ENCODE results near the gene UBE2F. TPM values are rescaled to one million over a fixed set of nuclear protein-coding genes. Genes with fewer than 3 reads are reported as not detected.

Gene UBE2F
- total and polyA plus RNA-seq, 9 of the 15 experiments (the other 6 are each of a cell fraction or from before 2014, with no cell fraction given), result 18.1 to 88.1 (median 53.0) TPM

DNA sequence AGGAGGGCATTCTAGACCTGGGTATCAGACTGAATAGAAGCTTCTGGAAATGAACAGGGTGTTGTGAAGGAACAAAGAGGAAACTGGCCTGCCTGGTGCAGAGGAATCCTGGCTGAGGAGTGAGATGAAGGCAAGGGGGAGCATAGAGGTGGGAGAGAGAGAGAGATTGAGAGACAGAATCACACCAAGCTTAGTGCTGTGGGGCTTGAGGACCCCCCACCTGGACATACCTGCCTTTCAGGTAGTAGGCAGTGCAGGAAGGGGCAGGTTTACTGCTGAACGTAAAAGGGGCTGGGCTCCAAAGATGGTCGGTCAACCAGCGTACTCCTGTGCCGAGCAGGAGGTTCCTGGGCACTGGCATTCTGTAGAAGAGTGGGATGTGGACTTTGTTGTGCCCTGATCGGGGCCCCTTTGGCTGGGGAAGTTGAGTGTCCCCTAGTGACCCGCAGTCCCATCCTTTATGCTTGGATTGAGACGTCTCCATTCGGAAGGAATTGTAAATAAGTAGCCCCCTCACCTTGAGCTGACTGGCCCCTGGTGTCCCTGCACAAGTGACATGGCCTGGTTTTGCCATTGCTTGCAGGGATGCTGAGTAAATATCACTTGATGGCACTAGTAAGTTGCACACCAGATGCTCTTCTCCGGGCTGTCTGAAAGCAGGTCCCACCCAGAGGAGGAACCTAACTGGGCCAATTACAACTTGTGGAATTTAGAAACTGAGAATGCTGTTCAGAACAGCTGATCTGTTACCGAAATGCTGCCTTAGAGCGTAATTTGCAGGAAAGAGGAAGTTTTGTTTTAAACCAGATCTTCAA lies 1.4 kb downstream of the UBE2F start (continued):
- TF ChIP-seq, protein P1, sequence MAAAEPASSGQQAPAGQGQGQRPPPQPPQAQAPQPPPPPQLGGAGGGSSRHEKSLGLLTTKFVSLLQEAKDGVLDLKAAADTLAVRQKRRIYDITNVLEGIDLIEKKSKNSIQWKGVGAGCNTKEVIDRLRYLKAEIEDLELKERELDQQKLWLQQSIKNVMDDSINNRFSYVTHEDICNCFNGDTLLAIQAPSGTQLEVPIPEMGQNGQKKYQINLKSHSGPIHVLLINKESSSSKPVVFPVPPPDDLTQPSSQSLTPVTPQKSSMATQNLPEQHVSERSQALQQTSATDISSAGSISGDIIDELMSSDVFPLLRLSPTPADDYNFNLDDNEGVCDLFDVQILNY (CRISPR knock-in tag; IDR thresholded peaks at IDR 0.05), result no peak
- no peak for TF ChIP-seq CBFA2T3 (IDR thresholded peaks at IDR 0.05)
- no peak for TF ChIP-seq SRSF9 (IDR thresholded peaks at IDR 0.05; ENCODE audit: borderline replicate concordance, low read depth, low read length)
- TF ChIP-seq HDAC3 (IDR thresholded peaks at IDR 0.05; ENCODE audit: borderline replicate concordance, partially characterized antibody), result no peak
- TF ChIP-seq, protein P2, sequence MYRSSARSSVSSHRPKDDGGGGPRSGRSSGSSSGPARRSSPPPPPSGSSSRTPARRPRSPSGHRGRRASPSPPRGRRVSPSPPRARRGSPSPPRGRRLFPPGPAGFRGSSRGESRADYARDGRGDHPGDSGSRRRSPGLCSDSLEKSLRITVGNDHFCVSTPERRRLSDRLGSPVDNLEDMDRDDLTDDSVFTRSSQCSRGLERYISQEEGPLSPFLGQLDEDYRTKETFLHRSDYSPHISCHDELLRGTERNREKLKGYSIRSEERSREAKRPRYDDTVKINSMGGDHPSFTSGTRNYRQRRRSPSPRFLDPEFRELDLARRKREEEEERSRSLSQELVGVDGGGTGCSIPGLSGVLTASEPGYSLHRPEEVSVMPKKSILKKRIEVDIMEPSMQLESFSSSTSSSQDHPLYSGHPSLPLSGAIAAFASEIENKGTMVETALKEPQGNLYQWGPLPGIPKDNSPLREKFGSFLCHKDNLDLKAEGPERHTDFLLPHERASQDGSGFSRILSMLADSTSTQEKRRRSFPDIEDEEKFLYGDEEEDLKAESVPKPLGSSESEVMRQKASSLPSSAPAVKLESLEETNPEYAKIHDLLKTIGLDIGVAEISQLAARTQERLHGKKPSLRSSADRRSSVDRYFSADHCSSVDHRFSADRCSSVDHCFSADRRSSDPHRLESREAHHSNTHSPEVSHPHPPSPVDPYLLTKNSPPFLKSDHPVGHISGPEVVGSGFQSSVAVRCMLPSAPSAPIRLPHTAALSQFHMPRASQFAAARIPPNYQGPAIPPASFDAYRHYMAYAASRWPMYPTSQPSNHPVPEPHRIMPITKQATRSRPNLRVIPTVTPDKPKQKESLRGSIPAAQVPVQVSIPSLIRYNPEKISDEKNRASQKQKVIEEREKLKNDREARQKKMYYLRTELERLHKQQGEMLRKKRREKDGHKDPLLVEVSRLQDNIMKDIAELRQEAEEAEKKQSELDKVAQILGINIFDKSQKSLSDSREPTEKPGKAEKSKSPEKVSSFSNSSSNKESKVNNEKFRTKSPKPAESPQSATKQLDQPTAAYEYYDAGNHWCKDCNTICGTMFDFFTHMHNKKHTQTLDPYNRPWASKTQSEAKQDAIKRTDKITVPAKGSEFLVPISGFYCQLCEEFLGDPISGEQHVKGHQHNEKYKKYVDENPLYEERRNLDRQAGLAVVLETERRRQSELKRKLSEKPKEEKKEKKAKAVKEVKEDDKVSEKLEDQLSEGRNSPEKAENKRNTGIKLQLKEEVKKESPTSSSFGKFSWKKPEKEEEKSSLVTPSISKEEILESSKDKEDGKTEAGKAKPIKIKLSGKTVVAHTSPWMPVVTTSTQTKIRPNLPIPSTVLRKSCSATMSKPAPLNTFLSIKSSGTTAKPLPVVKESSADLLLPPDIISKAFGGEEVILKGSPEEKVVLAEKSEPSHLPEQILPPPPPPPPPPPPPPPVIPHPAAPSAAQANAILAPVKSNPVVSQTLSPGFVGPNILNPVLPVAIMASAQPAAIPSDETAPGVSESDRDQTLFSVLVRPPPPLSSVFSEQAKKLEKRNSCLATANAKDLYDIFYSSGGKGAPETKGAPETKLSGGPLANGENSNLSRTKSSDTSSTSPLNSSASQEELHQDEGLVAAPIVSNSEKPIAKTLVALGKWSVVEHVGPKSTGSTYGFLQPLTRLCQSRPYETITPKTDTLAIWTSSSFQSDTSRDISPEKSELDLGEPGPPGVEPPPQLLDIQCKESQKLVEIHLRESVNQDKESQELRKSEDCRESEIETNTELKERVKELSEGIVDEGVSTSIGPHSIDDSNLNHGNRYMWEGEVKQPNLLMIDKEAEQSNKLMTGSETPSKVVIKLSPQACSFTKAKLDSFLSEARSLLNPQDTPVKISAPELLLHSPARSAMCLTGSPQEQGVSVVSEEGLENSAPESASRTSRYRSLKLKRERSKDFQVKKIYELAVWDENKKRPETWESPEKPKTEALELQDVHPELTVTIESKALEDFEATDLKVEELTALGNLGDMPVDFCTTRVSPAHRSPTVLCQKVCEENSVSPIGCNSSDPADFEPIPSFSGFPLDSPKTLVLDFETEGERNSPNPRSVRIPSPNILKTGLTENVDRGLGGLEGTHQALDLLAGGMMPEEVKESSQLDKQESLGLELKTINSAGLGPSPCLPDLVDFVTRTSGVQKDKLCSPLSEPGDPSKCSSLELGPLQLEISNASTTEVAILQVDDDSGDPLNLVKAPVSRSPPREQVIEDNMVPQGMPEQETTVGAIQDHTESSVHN (IDR thresholded peaks at IDR 0.05; ENCODE audit: borderline replicate concordance in 1 of 2, low read depth in 1 of 2), result no peak
- 0 out of 4 replicates have a peak, but pooled peaks of 1 of the 2 experiments have one; percentile 19 for TF ChIP-seq RCOR1 (IDR thresholded peaks at IDR 0.05; ENCODE audit: borderline replicate concordance in 1 of 2, low read depth in 2 of 2, low read length in 2 of 2)
- no peak for TF ChIP-seq ZNF253 (CRISPR knock-in tag; conservative IDR thresholded peaks at IDR 0.05)
- no peak for TF ChIP-seq TBP (optimal IDR thresholded peaks at IDR 0.05; ENCODE audit: low read depth, low read length)
- TF ChIP-seq MTA1 (IDR thresholded peaks at IDR 0.05; ENCODE audit: borderline replicate concordance), result no peak
- TF ChIP-seq, protein P3, sequence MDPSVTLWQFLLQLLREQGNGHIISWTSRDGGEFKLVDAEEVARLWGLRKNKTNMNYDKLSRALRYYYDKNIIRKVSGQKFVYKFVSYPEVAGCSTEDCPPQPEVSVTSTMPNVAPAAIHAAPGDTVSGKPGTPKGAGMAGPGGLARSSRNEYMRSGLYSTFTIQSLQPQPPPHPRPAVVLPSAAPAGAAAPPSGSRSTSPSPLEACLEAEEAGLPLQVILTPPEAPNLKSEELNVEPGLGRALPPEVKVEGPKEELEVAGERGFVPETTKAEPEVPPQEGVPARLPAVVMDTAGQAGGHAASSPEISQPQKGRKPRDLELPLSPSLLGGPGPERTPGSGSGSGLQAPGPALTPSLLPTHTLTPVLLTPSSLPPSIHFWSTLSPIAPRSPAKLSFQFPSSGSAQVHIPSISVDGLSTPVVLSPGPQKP (CRISPR knock-in tag; IDR thresholded peaks at IDR 0.05), result no peak
- no peak for TF ChIP-seq SRSF7 (optimal IDR thresholded peaks at IDR 0.05; ENCODE audit: low read depth, low read length)
- no peak for TF ChIP-seq CBX2 (IDR thresholded peaks at IDR 0.05; ENCODE audit: insufficient read depth, low read length, poor library complexity, severe bottlenecking)
- no peak for TF ChIP-seq ZNF174 (CRISPR knock-in tag; IDR thresholded peaks at IDR 0.05)
- TF ChIP-seq, protein P4, sequence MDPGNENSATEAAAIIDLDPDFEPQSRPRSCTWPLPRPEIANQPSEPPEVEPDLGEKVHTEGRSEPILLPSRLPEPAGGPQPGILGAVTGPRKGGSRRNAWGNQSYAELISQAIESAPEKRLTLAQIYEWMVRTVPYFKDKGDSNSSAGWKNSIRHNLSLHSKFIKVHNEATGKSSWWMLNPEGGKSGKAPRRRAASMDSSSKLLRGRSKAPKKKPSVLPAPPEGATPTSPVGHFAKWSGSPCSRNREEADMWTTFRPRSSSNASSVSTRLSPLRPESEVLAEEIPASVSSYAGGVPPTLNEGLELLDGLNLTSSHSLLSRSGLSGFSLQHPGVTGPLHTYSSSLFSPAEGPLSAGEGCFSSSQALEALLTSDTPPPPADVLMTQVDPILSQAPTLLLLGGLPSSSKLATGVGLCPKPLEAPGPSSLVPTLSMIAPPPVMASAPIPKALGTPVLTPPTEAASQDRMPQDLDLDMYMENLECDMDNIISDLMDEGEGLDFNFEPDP (CRISPR knock-in tag; IDR thresholded peaks at IDR 0.05), result no peak
- no peak for TF ChIP-seq POLR3G (IDR thresholded peaks at IDR 0.05; ENCODE audit: extremely low read depth, insufficient read length, insufficient replicate concordance)

All from K562 (cell line).